Activated CD4-positive, alpha-beta memory T cell treated with anti-CD3 and anti-CD28 coated beads, Interleukin-2, amount 10 ng/mL, durations not matched to agents 7 days and 5 days (primary cell): Measurements from ENCODE around the gene WWC2. TPM values are rescaled to one million over a fixed set of nuclear protein-coding genes. Genes with fewer than 3 reads are reported as not detected.

Experiments used
- CTCF ChIA-PET: fragments of 350-600 bp; sonication (Branson Sonifier 250); formaldehyde crosslinking; loops from one replicate; lab custom pipeline; 2021; ENCODE audit warnings: antibody characterized with exemption, inconsistent platforms; lab: Charles Lee
- POLR2A ChIA-PET: fragments of 350-600 bp; sonication (Branson Sonifier 250); formaldehyde crosslinking; loops from one replicate; lab custom pipeline; 2021; ENCODE audit warnings: antibody characterized with exemption; lab: Charles Lee
- DNase-seq: peaks from one replicate; pipeline ENCODE4 v3.0.0-alpha.2; 2020
- H3K27ac Mint-ChIP-seq: one replicate; pipeline ENCODE4 v1.8.0; 2021; ENCODE audit warnings: mild to moderate bottlenecking, mixed read lengths
- H3K27me3 Mint-ChIP-seq: one replicate; pipeline ENCODE4 v1.8.0; 2021; ENCODE audit warnings: mixed read lengths
- H3K36me3 Mint-ChIP-seq: one replicate; pipeline ENCODE4 v1.8.0; 2021; ENCODE audit warnings: low read depth, mixed read lengths
- H3K4me1 Mint-ChIP-seq: one replicate; pipeline ENCODE4 v1.8.0; 2021; ENCODE audit warnings: mixed read lengths
- H3K4me3 Mint-ChIP-seq: one replicate; pipeline ENCODE4 v1.8.0; 2021; ENCODE audit warnings: mild to moderate bottlenecking, mixed read lengths
- H3K9me3 Mint-ChIP-seq: one replicate; pipeline ENCODE4 v1.8.0; 2021; ENCODE audit warnings: mixed read lengths
- total RNA-seq, 2 experiments: library from RNA; stranded (reverse); gene quantifications; one replicate each; pipeline ENCODE4 v1.2.3, GENCODE V29; 2021

The WWC2 gene
- total RNA-seq, 2 experiments from 2014 or later, result 0.23 to 0.28 TPM

DNA sequence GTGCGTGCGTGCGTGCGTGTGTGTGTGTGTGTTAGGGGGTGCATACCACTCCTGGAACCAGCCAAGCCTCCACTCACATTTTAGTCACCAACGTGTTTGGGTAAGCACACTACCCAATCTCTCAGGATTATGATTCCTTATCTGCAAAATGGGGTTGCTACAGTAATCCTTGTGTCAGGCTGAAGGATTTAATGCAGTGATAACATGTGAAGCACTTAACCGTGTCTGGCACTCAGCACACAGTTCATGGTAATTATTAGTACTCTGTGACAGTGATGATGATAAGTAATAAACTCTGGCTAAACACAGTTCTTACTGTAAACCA lies 163.7 kb downstream of the WWC2 start:
- DNase-seq, result no peak
- H3K27ac Mint-ChIP-seq, result no peak overlapping the region
- CTCF ChIA-PET, result interaction anchor here (0.7 to 4.3 kb wide), 16 partner anchors 9 to 344 kb away, joined by 3 to 74 read pairs (median 4); no protein-coding TSS in a partner anchor
- POLR2A ChIA-PET, result interaction anchor here (1.0 kb wide), 1 partner anchor 9 kb away, joined by 4 read pairs; no protein-coding TSS in a partner anchor
- no peak overlapping the region for H3K4me3 Mint-ChIP-seq
- H3K27me3 Mint-ChIP-seq, result peaks cover 2% of the 10 kb centered on the region
- H3K36me3 Mint-ChIP-seq, result no peaks in the 10 kb centered on the region
- peaks cover 6% of the 10 kb centered on the region for H3K4me1 Mint-ChIP-seq
- H3K9me3 Mint-ChIP-seq, result no peaks in the 10 kb centered on the region

DNA sequence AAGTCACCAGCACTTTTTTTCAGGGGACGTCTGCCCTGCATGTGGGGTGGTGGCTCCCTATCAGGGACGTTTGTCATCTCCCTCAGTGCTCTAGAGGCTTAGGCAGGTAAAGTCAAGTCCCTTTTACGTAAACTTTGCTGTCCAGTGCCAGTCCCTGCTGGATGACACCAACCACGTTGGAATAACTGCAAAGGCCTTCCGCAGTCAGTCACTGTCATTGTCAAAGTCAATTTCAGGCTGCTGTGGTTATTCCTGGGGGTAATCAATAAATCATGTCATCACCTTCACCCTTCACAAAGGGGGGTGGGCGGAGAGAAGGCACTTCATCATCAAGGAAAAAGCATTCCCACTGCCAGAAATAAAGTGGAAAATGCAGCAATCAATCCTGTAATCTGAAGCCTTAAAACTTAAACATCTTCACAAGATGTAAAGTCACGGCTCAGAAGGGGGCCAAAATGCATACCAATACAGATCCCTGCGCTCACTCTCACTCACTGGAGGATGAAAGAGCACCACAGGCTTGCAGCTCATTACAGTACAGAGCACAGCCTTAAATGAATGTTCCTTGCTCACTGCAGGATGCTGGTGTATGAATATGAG lies 164.8 kb downstream of the WWC2 start:
- POLR2A ChIA-PET, result interaction anchor here (0.6 kb wide), 1 partner anchor 205 kb away, joined by 3 read pairs; no protein-coding TSS in a partner anchor
- no peak for DNase-seq
- Mint-ChIP-seq H3K9me3 (no peaks in the 10 kb centered on the region), H3K27me3 (peaks cover 2% of the 10 kb centered on the region), H3K36me3 (no peaks in the 10 kb centered on the region), H3K4me3 (no peak overlapping the region), H3K27ac (no peak overlapping the region), H3K4me1 (peaks cover 6% of the 10 kb centered on the region)
- CTCF ChIA-PET, result interaction anchor here (0.6 to 4.3 kb wide), 4 partner anchors 13 to 325 kb away, joined by 3 to 51 read pairs (median 13); no protein-coding TSS in a partner anchor

DNA sequence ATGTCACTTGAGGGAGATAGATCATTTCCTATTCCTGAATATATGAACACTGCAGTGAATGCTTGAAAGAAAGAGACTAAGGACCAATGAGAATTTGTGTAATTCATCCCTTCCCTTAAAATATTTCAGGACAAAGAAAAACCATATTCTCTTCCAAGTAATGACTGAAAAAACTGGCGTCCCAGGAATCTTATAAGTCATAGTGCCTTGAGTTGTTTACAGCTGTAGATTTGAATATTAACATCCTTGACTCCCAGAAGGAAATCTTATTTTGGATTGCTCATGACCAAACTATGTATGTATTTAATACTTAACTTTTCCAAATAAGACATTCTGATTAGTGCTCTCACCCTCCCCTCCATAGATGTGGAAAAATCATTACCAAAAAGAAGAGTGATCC lies 165.6 kb downstream of the WWC2 start:
- H3K4me3 Mint-ChIP-seq, result no peak overlapping the region
- H3K36me3 Mint-ChIP-seq, result no peaks in the 10 kb centered on the region
- POLR2A ChIA-PET, result no interaction called here
- peaks cover 2% of the 10 kb centered on the region for H3K27me3 Mint-ChIP-seq
- H3K27ac Mint-ChIP-seq, result no peak overlapping the region
- H3K4me1 Mint-ChIP-seq, result peaks cover 6% of the 10 kb centered on the region
- CTCF ChIA-PET, result interaction anchor here (0.6 to 4.3 kb wide), 4 partner anchors 134 to 326 kb away, joined by 3 to 51 read pairs (median 4); no protein-coding TSS in a partner anchor
- H3K9me3 Mint-ChIP-seq, result no peaks in the 10 kb centered on the region
- no peak for DNase-seq

DNA sequence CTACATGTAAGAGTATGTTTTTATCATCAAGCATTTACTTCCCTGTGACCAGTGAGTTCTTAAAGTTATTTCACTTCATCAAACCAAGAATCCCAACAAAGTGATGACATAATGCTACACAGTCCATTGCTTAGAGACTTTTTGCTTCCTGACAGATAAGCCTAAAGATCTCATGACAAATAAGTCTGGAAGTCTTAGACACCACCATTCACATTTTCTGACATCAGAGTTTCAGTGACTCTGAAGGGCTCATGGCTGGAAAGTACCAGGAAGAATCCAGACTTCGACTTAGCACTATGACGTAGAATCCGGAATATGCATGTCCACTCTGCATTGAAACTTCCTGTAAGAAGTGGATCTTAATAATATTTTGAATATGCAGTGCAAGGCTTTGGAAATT lies 167.3 kb downstream of the WWC2 start:
- Mint-ChIP-seq H3K36me3 (no peaks in the 10 kb centered on the region), H3K27ac (no peak overlapping the region), H3K4me3 (no peak overlapping the region), H3K9me3 (no peaks in the 10 kb centered on the region), H3K4me1 (peaks cover 6% of the 10 kb centered on the region), H3K27me3 (no peaks in the 10 kb centered on the region)
- no peak for DNase-seq
- POLR2A ChIA-PET, result no interaction called here
- CTCF ChIA-PET, result no interaction called here

DNA sequence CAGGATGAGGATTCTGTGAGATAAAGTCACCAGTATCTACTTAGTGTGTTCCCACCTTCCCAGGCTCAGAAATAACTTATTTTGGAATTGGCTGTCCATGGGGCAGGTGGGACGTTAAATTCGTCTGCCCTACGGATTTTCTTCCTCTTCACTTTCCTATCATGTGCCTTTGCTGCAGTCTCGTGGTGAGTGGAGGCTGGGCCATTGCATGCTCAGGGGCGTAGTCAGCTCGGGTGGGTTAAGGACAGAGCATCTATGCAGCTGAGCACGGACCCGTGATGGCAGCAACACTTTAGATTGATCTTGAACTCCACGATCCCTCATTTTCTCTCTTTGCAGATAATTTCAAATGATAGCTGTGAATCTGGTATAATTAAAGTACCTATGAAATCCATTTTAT lies 169.5 kb downstream of the WWC2 start:
- Mint-ChIP-seq H3K27me3 (no peaks in the 10 kb centered on the region), H3K27ac (no peak overlapping the region), H3K9me3 (no peaks in the 10 kb centered on the region), H3K4me1 (no peaks in the 10 kb centered on the region), H3K36me3 (no peaks in the 10 kb centered on the region), H3K4me3 (no peak overlapping the region)
- ChIA-PET CTCF (interaction anchor here (0.8 kb wide), 1 partner anchor 330 kb away, joined by 4 read pairs; no protein-coding TSS in a partner anchor), POLR2A (no interaction called here)
- DNase-seq, result no peak

DNA sequence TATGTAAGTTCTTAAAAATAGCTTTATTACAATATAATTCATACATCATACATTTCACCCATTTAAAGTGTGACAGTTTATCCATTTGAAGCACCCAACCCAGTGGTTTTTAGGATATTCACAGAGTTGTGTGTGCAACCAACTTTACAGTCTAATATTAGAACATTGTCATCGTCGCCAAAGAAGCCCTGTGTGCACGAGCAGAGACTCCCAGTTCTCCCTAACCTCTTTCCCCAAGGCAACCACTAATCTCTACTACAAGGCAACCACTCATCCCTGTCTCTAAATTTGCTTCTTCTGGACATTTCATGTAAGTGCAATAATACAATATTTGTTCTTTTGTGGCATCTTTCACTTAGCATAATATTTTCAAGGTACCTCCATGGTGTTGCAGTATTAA lies 173.3 kb downstream of the WWC2 start:
- ChIA-PET POLR2A (no interaction called here), CTCF (no interaction called here)
- Mint-ChIP-seq H3K9me3 (peaks cover 5% of the 10 kb centered on the region), H3K27me3 (no peaks in the 10 kb centered on the region), H3K36me3 (no peaks in the 10 kb centered on the region), H3K4me3 (no peak overlapping the region), H3K4me1 (no peaks in the 10 kb centered on the region), H3K27ac (no peak overlapping the region)
- DNase-seq, result no peak

DNA sequence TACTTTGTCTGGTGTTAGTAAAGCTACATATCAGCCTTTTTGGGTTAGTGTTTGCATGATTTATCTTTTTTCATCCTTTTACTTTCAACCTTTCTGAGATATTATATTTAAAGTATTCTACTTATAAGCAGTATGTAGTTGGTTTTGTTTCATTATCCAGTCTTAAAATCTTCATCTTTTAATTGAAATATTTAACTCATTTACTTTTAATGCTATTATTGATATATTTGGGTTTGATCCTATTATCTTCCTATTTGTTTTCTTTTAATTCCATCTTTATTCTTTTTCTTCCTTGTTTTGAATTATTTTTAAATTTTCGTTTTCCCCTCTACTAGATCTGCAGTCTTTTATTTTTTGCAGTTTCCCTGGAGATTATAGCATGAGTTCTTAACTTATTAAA lies 177.0 kb downstream of the WWC2 start:
- ChIA-PET POLR2A (no interaction called here), CTCF (interaction anchor here (0.9 kb wide), 1 partner anchor 14 kb away, joined by 3 read pairs; no protein-coding TSS in a partner anchor)
- no peak for DNase-seq
- Mint-ChIP-seq H3K27ac (no peak overlapping the region), H3K9me3 (peaks cover 5% of the 10 kb centered on the region), H3K36me3 (no peaks in the 10 kb centered on the region), H3K27me3 (no peaks in the 10 kb centered on the region), H3K4me3 (no peak overlapping the region), H3K4me1 (no peaks in the 10 kb centered on the region)

DNA sequence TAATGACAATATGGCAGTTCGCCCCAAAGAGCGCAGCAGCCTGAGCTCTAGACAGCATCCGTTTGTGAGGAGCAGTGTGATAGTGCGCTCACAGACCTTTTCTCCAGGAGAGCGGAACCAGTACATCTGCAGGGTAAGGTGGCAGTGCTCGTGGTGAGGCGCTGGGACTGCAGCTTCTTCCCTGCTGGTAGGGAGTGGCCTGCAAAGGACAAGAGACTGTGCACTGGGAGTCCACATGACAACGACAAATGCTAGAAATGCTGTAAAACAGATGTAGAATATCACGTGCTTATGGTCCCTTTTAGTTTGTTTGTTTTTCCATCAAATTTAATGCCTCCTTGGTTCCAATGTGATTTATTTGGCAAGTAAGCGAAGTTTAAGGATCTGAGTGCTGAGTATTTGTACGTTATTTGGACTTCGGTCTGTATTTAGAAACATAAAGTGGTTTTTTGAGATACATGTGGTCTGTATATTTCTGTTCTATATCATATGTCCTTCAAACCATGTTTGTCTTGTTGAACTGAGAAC lies 185.3 kb downstream of the WWC2 start:
- no peak for DNase-seq
- no peaks in the 10 kb centered on the region for H3K36me3 Mint-ChIP-seq
- H3K9me3 Mint-ChIP-seq, result no peaks in the 10 kb centered on the region
- ChIA-PET CTCF (no interaction called here), POLR2A (no interaction called here)
- H3K27ac Mint-ChIP-seq, result no peak overlapping the region
- no peaks in the 10 kb centered on the region for H3K27me3 Mint-ChIP-seq
- H3K4me3 Mint-ChIP-seq, result no peak overlapping the region
- no peaks in the 10 kb centered on the region for H3K4me1 Mint-ChIP-seq

DNA sequence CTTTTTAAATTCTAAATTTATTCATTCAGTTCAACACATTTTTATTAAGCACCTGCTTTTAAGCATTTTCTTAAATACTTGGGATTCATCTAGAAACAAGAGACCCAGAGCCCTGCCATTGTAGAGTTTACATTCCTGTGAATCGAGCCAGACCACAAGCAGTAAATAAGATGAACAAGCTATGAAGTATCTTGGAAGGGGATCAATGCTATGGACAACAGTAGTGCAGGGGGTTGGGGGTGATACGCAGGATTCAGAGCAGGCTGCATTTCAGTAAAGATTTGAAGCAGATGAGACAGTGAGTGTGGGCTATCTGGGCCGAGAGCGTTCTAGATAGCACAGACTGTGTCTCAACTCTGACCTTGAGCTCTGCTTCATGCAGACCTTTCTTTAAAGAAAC lies 185.9 kb downstream of the WWC2 start:
- Mint-ChIP-seq H3K4me3 (no peak overlapping the region), H3K4me1 (no peaks in the 10 kb centered on the region), H3K27ac (no peak overlapping the region), H3K27me3 (no peaks in the 10 kb centered on the region), H3K36me3 (no peaks in the 10 kb centered on the region), H3K9me3 (no peaks in the 10 kb centered on the region)
- no peak for DNase-seq
- ChIA-PET POLR2A (no interaction called here), CTCF (no interaction called here)

DNA sequence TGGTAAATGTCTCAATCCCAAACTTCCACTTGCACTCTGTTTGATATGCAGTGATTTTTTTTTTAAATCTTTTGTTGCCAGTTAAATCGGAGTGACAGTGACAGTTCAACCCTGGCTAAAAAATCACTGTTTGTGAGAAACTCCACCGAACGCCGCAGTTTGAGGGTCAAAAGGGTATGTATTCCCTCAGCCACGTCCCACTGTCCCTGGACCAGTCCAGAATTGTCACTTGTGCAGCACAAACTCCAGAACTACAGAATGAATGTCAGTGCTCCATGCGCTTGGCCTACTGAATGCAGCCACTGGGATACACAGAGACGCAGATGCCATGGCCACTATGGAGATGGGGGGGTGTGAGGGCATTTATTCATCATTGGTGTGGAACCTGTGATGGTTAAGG lies 186.8 kb downstream of the WWC2 start:
- Mint-ChIP-seq H3K27me3 (no peaks in the 10 kb centered on the region), H3K4me1 (no peaks in the 10 kb centered on the region), H3K27ac (no peak overlapping the region), H3K36me3 (no peaks in the 10 kb centered on the region), H3K9me3 (no peaks in the 10 kb centered on the region), H3K4me3 (no peak overlapping the region)
- POLR2A ChIA-PET, result no interaction called here
- DNase-seq, result no peak
- CTCF ChIA-PET, result no interaction called here

DNA sequence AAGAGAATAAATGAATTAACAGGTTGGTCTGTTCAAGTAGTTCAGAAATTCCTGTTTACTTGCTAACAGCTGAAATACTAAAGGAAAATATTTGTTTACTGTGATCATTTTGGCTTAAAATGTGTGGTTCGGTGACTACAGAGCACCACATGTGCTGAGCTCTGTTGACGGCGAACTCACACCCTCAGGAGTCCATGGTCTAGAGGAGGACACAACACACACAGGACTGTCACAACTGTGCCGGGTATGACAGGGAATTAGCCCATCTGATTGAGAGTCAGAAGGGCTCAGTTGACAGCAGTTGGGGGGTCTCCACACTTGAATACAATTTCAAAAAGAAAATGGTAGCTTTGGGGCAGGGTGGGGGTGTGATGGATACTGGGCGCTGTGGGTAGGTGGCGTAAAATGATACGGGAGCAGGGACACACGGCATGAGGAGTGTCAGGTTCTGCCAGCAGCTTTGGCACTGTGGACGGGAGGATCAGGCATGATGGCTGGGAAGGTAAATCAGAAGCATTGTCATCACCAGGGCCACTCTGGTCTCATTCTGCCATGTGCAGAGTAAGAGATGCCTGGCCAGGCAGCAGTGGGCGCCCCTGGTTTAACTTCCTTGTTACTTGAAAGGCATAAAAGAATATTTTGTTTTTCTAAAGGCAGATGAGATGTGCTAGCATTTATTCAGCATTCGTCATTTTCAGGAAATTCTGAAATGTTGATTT lies 187.7 kb downstream of the WWC2 start:
- CTCF ChIA-PET, result no interaction called here
- no peak overlapping the region for H3K4me3 Mint-ChIP-seq
- no peaks in the 10 kb centered on the region for H3K27me3 Mint-ChIP-seq
- H3K9me3 Mint-ChIP-seq, result no peaks in the 10 kb centered on the region
- no peaks in the 10 kb centered on the region for H3K4me1 Mint-ChIP-seq
- POLR2A ChIA-PET, result no interaction called here
- no peak overlapping the region for H3K27ac Mint-ChIP-seq
- no peaks in the 10 kb centered on the region for H3K36me3 Mint-ChIP-seq
- no peak for DNase-seq

DNA sequence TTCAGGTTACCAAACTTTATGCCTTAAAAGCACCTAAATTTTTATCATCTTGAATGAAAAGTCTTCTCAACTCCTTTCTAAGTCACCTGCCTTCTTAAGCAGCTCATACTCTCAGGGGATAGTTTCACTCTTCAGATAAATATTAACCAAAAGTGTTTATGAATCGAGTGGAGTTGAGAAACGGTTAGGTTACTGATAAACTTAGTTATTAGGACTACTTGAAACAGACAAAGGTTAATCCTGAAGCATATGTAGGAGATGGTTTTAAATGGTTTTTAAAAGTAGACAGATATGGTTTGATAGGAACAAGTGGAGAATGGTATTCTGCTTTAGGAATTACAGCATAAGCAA lies 188.2 kb downstream of the WWC2 start:
- no peaks in the 10 kb centered on the region for H3K27me3 Mint-ChIP-seq
- CTCF ChIA-PET, result interaction anchor here (0.6 kb wide), 1 partner anchor 120 kb away, joined by 3 read pairs; no protein-coding TSS in a partner anchor
- POLR2A ChIA-PET, result no interaction called here
- H3K36me3 Mint-ChIP-seq, result no peaks in the 10 kb centered on the region
- H3K9me3 Mint-ChIP-seq, result no peaks in the 10 kb centered on the region
- no peaks in the 10 kb centered on the region for H3K4me1 Mint-ChIP-seq
- H3K4me3 Mint-ChIP-seq, result no peak overlapping the region
- no peak for DNase-seq
- no peak overlapping the region for H3K27ac Mint-ChIP-seq

DNA sequence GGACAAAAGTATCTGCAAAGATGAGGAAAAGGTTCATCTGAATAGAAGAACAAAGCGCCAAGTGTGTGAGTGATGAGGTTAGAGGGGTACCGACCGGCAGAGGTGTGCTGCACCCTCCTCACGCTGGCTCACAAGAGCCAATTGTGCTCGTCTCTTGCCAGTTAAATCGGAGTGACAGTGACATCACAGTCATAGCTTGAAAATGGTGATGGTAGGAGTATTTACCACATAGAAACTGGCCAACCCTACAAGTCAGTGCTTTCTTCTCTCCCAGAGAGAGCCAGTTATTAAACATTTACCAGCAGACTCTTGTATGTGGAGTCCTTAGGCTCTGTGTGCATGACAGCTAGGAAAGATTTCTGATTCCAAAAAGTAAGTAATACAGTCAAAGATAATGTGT lies 188.6 kb downstream of the WWC2 start:
- no peaks in the 10 kb centered on the region for H3K36me3 Mint-ChIP-seq
- POLR2A ChIA-PET, result no interaction called here
- CTCF ChIA-PET, result interaction anchor here (0.6 kb wide), 1 partner anchor 119 kb away, joined by 3 read pairs; no protein-coding TSS in a partner anchor
- no peak overlapping the region for H3K27ac Mint-ChIP-seq
- H3K4me3 Mint-ChIP-seq, result no peak overlapping the region
- DNase-seq, result no peak
- no peaks in the 10 kb centered on the region for H3K4me1 Mint-ChIP-seq
- H3K27me3 Mint-ChIP-seq, result no peaks in the 10 kb centered on the region
- H3K9me3 Mint-ChIP-seq, result no peaks in the 10 kb centered on the region
